22Rv1 (cell line): Measurements from ENCODE around the gene COL4A1.

ENCODE experiments used
- CTCF ChIP-seq: fragments of 450-650 bp; IDR thresholded peaks from 2 replicates; pipeline ENCODE4 v1.5.1; 2017; ENCODE audit warnings: mild to moderate bottlenecking
- ZFX ChIP-seq: fragments of 450-650 bp; IDR thresholded peaks from 2 replicates; pipeline ENCODE4 v1.6.1; 2017; ENCODE audit warnings: antibody characterized with exemption, borderline replicate concordance

- no peak for TF ChIP-seq CTCF
- TF ChIP-seq ZFX, result no peak
Measured at GRCh38 chr13:110126391-110126961, 180.5 kb downstream of the COL4A1 start.
